ENCODE measurements around the gene SLC9A2.

SLC9A2 gene

GRCh38 chr2:102619414-102620319, at the start of gene SLC9A2:
Gene SLC9A2, plus strand, starts transcription at chr2:102619553. Its CDS starts 296 bp downstream, at chr2:102619849.
- DNase-seq, result peak; percentile 43

GRCh38 chr2:102575888-102576287, 43.5 kb upstream of the SLC9A2 start:
- DNase-seq, result no peak

- no peak for DNase-seq
Measured at GRCh38 chr2:102578376-102578775, 41.0 kb upstream of the SLC9A2 start.

GRCh38 chr2:102581911-102582310, 37.4 kb upstream of the SLC9A2 start:
- no peak for DNase-seq

- no peak for DNase-seq
Measured at GRCh38 chr2:102582845-102583244, 36.5 kb upstream of the SLC9A2 start.

GRCh38 chr2:102585847-102586404, 33.4 kb upstream of the SLC9A2 start:
- no peak for DNase-seq

GRCh38 chr2:102588213-102588939, 31.0 kb upstream of the SLC9A2 start:
- DNase-seq, result no peak

GRCh38 chr2:102589444-102589843, 29.9 kb upstream of the SLC9A2 start:
- no peak for DNase-seq

- DNase-seq, result no peak
Measured at GRCh38 chr2:102591491-102592045, 27.8 kb upstream of the SLC9A2 start.

GRCh38 chr2:102592601-102593000, 26.8 kb upstream of the SLC9A2 start:
- DNase-seq, result peak; percentile 22

- DNase-seq, result no peak
Measured at GRCh38 chr2:102593516-102593915, 25.8 kb upstream of the SLC9A2 start.

- DNase-seq, result no peak
Measured at GRCh38 chr2:102594445-102595016, 24.8 kb upstream of the SLC9A2 start.

GRCh38 chr2:102597788-102598187, 21.6 kb upstream of the SLC9A2 start:
- DNase-seq, result no peak

- no peak for DNase-seq
Measured at GRCh38 chr2:102599486-102599885, 19.9 kb upstream of the SLC9A2 start.

- no peak for DNase-seq
Measured at GRCh38 chr2:102601730-102602129, 17.6 kb upstream of the SLC9A2 start.

- no peak for DNase-seq
Measured at GRCh38 chr2:102603904-102604303, 15.4 kb upstream of the SLC9A2 start.

GRCh38 chr2:102604769-102605168, 14.6 kb upstream of the SLC9A2 start:
- DNase-seq, result no peak

- no peak for DNase-seq
Measured at GRCh38 chr2:102606353-102606752, 13.0 kb upstream of the SLC9A2 start.

GRCh38 chr2:102615620-102616436, 3.5 kb upstream of the SLC9A2 start:
- peak; percentile 64 for DNase-seq

GRCh38 chr2:102618452-102619413, 620 bp upstream of the SLC9A2 start:
- DNase-seq, result peak; percentile 62

- no peak for DNase-seq
Measured at GRCh38 chr2:102620332-102620731, 979 bp downstream of the SLC9A2 start.

Data from stimulated activated CD4-positive, alpha-beta T cell treated with anti-CD3 and anti-CD28 coated beads, Interleukin-15, amount 100 ng/mL, for 24 hours (primary cell).